ENCODE measurements around the gene CBARP. TPM values are rescaled to one million over a fixed set of nuclear protein-coding genes. Genes with fewer than 3 reads are reported as not detected.

Gene CBARP
- total and polyA plus RNA-seq, 9 of the 15 experiments (the other 6 are each of a cell fraction or from before 2014, with no cell fraction given): 0.03 to 8.9 (median 1.2) TPM; not detected in 1

DNA sequence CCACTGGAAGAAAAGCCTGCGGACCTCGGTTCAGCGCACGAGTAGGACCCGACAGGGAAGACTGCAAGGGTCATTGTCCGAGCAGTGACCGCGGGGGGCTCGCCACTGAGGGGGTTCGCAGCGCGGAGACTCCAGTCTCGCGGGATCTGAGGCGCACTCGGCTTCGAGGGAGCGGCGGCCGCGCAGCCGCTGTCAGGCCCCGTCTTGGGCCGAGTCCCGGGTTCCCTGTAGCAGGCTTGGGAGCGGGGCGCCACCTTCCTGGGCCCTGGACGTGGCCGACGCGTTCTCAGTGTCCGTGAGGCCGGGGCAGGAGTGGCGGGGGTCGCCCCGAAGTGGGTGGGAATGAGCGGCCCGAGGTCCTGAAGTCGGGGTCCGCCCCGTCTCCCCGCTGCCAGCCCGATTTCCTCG lies 37.1 kb upstream of the CBARP start (continued):
- TF ChIP-seq, protein P1, sequence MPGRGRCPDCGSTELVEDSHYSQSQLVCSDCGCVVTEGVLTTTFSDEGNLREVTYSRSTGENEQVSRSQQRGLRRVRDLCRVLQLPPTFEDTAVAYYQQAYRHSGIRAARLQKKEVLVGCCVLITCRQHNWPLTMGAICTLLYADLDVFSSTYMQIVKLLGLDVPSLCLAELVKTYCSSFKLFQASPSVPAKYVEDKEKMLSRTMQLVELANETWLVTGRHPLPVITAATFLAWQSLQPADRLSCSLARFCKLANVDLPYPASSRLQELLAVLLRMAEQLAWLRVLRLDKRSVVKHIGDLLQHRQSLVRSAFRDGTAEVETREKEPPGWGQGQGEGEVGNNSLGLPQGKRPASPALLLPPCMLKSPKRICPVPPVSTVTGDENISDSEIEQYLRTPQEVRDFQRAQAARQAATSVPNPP (IDR thresholded peaks at IDR 0.05; ENCODE audit: borderline replicate concordance, insufficient read depth, insufficient read length): no peak
- no peak for TF ChIP-seq RBM14 (IDR thresholded peaks at IDR 0.05; ENCODE audit: borderline replicate concordance, insufficient read depth, low read depth, low read length)
- TF ChIP-seq BCLAF1 (IDR thresholded peaks at IDR 0.05; ENCODE audit: borderline replicate concordance in 1 of 2, control insufficient read depth in 1 of 2, low read depth in 2 of 2, low read length in 1 of 2): no peak
- TF ChIP-seq, protein P2, sequence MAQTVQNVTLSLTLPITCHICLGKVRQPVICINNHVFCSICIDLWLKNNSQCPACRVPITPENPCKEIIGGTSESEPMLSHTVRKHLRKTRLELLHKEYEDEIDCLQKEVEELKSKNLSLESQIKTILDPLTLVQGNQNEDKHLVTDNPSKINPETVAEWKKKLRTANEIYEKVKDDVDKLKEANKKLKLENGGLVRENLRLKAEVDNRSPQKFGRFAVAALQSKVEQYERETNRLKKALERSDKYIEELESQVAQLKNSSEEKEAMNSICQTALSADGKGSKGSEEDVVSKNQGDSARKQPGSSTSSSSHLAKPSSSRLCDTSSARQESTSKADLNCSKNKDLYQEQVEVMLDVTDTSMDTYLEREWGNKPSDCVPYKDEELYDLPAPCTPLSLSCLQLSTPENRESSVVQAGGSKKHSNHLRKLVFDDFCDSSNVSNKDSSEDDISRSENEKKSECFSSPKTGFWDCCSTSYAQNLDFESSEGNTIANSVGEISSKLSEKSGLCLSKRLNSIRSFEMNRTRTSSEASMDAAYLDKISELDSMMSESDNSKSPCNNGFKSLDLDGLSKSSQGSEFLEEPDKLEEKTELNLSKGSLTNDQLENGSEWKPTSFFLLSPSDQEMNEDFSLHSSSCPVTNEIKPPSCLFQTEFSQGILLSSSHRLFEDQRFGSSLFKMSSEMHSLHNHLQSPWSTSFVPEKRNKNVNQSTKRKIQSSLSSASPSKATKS (CRISPR knock-in tag; IDR thresholded peaks at IDR 0.05): no peak
- no peak for TF ChIP-seq ZNF583 (CRISPR knock-in tag; IDR thresholded peaks at IDR 0.05)

All from K562 (cell line).